GM12875 (cell line): Measurements from ENCODE around the gene P2RX4.
"Not testable (repeated sequence)": the region's sequence is repeated elsewhere in the genome, so short reads cannot be mapped to it uniquely, and the experiment has no call there.

ENCODE experiments used
- H3K4me3 ChIP-seq: one replicate; pipeline ENCODE4 v1.5.1; 2011; ENCODE audit warnings: low read depth, low read length, control low read depth
- CTCF ChIP-seq: IDR thresholded peaks from 2 replicates; pipeline ENCODE4 v1.5.1; 2011; ENCODE audit warnings: low read depth, mild to moderate bottlenecking, control low read depth, inconsistent platforms, low read length, moderate library complexity, borderline replicate concordance; ENCODE audit not compliant: insufficient read depth

The P2RX4 gene

GRCh38 chr12:121202407-121203355, 7.2 kb upstream of the P2RX4 start:
- H3K4me3 ChIP-seq, result no peak overlapping the region
- TF ChIP-seq CTCF, result no peak

DNA sequence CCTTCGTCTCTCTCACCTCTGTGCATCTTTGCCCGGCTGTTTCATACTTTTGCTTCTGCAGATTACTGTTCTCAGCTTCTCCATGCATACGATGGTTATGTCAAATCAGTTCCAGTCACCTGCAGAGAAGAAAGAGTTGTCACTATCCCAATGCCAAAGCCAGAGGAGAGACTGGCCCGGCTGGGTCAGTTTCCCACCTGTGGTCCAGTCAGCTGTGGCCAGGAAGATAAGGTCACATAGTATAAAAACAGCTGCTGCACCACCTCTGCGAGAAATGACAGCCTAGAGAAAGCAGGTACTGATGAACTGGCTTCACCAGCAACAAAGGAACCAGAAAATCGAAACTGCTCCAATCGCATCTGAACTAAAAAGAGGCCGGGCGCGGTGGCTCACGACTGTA, 6.4 kb upstream of the P2RX4 start:
- TF ChIP-seq CTCF, result no peak
- H3K4me3 ChIP-seq, result no peak overlapping the region

DNA sequence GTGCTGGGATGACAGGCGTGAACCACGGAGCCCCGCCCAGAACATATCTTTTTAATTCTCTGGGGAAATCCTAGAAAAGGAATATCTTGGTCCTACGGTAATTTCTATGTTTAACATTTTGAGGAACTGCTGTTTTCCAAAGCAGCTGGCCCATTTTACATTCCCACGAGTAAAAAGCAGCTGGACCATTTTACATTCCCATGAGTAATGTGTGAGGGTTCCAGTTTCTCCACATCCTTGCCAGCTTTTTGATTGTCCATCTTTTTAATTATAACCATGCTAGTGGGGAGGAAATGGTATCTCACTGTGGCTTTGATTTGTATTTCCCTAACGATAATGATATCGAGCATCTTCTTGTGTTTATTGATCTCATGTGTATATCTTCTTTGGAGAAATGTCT, 4.4 kb upstream of the P2RX4 start:
- H3K4me3 ChIP-seq, result no peak overlapping the region
- no peak for TF ChIP-seq CTCF

DNA sequence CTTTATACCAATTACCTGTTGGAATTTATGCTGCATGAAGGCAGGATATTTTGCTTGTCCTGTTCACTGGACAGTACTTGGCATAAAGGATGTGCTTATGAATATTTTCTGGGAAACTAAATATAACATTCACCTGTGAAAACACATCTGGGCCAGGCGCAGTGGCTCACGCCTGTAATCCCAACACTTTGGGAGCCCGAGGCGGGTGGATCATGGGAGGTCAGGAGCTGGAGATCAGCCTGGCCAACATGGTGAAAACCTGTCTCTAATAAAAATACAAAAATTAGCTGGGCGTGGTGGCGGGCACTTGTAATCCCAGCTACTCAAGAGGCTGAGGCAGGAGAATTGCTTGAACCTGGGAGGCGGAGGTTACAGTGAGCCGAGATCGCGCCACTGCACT, 1.4 kb upstream of the P2RX4 start:
- H3K4me3 ChIP-seq, result not testable (repeated sequence)

GRCh38 chr12:121209221-121209620, 708 bp upstream of the P2RX4 start:
- TF ChIP-seq CTCF, result no peak
- peak overlapping the region; percentile 59 for H3K4me3 ChIP-seq

- TF ChIP-seq CTCF, result no peak
- H3K4me3 ChIP-seq, result no peak overlapping the region
Measured at GRCh38 chr12:121212875-121213274, 2.9 kb downstream of the P2RX4 start.

DNA sequence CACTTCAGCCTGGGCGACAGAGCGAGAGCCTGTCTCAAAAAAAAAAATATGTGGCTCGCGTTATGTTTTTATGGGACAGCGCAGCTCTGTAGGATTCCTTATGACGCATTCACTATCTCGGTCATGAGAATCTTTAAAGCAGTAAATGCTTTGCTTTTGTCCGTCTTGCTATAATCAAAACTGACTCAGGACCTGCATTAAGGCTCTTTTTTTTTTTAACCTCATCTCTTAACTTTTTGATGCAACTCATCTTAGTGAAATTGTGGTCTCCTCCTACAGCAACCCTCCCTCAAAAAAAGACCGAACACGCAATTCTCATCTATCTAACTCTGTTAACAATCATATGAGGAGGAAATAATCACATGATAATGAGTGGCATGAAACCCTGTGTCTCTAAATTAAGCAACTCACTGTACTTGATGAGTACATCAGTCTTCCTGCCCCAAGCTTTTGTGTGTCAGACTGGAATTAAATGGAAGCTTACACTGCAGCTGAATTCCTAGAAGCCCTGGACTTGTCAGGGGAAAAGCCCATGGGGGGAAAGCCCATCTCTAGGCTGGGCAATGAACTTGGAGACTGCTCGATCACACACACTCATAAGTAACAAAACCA, 4.3 kb downstream of the P2RX4 start:
- TF ChIP-seq CTCF, result no peak
- no peak overlapping the region for H3K4me3 ChIP-seq
